Globus pallidus (tissue), 1 donor: ENCODE results near the gene FMN2.
"Not testable (repeated sequence)": the region's sequence is repeated elsewhere in the genome, so short reads cannot be mapped to it uniquely, and the experiment has no call there.

Experiments used
- DNase-seq: peaks from one replicate; pipeline ENCODE4 v3.0.0-alpha.2; 2015; ENCODE audit warnings: low spot score

The FMN2 gene

GRCh38 chr1:240254778-240255291, 163.2 kb downstream of the FMN2 start:
- no peak for DNase-seq

GRCh38 chr1:240255922-240256321, 164.2 kb downstream of the FMN2 start:
- DNase-seq = no peak

- DNase-seq = no peak
Measured at GRCh38 chr1:240256836-240257503, 165.3 kb downstream of the FMN2 start.

GRCh38 chr1:240258910-240259309, 167.2 kb downstream of the FMN2 start:
- DNase-seq = no peak

GRCh38 chr1:240264494-240264893, 172.8 kb downstream of the FMN2 start:
- not testable (repeated sequence) for DNase-seq

- DNase-seq = no peak
Measured at GRCh38 chr1:240271081-240271480, 179.4 kb downstream of the FMN2 start.

GRCh38 chr1:240274569-240274968, 182.9 kb downstream of the FMN2 start:
- DNase-seq = no peak

GRCh38 chr1:240275219-240275618, 183.5 kb downstream of the FMN2 start:
- not testable (repeated sequence) for DNase-seq

- DNase-seq = no peak
Measured at GRCh38 chr1:240278082-240278481, 186.4 kb downstream of the FMN2 start.

- no peak for DNase-seq
Measured at GRCh38 chr1:240280560-240281322, 189.1 kb downstream of the FMN2 start.

- DNase-seq = no peak
Measured at GRCh38 chr1:240282061-240282830, 190.6 kb downstream of the FMN2 start.

- no peak for DNase-seq
Measured at GRCh38 chr1:240284656-240285414, 193.2 kb downstream of the FMN2 start.

- DNase-seq = no peak
Measured at GRCh38 chr1:240285540-240285939, 193.9 kb downstream of the FMN2 start.

- DNase-seq = no peak
Measured at GRCh38 chr1:240287722-240288121, 196.0 kb downstream of the FMN2 start.

- no peak for DNase-seq
Measured at GRCh38 chr1:240293706-240294105, 202.0 kb downstream of the FMN2 start.

GRCh38 chr1:240294566-240294965, 202.9 kb downstream of the FMN2 start:
- DNase-seq = no peak

- DNase-seq = no peak
Measured at GRCh38 chr1:240295811-240296210, 204.1 kb downstream of the FMN2 start.

GRCh38 chr1:240304466-240304865, 212.8 kb downstream of the FMN2 start:
- DNase-seq = no peak

GRCh38 chr1:240306673-240307072, 215.0 kb downstream of the FMN2 start:
- no peak for DNase-seq

- DNase-seq = no peak
Measured at GRCh38 chr1:240308096-240308495, 216.4 kb downstream of the FMN2 start.

GRCh38 chr1:240309769-240310168, 218.1 kb downstream of the FMN2 start:
- no peak for DNase-seq
